ENCODE measurements around the gene PRPF40B.

GRCh38 chr12:49603721-49604120, 19.6 kb upstream of the PRPF40B start:
- TF ChIP-seq CTCF (IDR thresholded peaks at IDR 0.05): no peak
- no peak for TF ChIP-seq POLR2AphosphoS5 (IDR thresholded peaks at IDR 0.05)
